ENCODE measurements around the gene CCDC167.

The CCDC167 gene

GRCh38 chr6:37499433-37500293, at the start of gene CCDC167:
Gene CCDC167, minus strand, starts transcription at chr6:37499893. Its CDS starts 30 bp downstream, at chr6:37499863.
- DNase-seq, result peak; percentile 86 to 92

- no peak for DNase-seq
These were observed 49.5 kb upstream of the CCDC167 start for GRCh38 chr6:37549154-37549553.

- no peak for DNase-seq
These were observed 48.5 kb upstream of the CCDC167 start for GRCh38 chr6:37548067-37548674.

GRCh38 chr6:37547564-37548061, 47.9 kb upstream of the CCDC167 start:
- no peak for DNase-seq

GRCh38 chr6:37546141-37546871, 46.6 kb upstream of the CCDC167 start:
- DNase-seq, result no peak

GRCh38 chr6:37544530-37544929, 44.8 kb upstream of the CCDC167 start:
- DNase-seq, result no peak

GRCh38 chr6:37543361-37543760, 43.7 kb upstream of the CCDC167 start:
- no peak for DNase-seq

GRCh38 chr6:37541346-37541745, 41.7 kb upstream of the CCDC167 start:
- no peak for DNase-seq

GRCh38 chr6:37540390-37540789, 40.7 kb upstream of the CCDC167 start:
- DNase-seq, result no peak

- DNase-seq, result no peak
These were observed 40.3 kb upstream of the CCDC167 start for GRCh38 chr6:37540029-37540352.

GRCh38 chr6:37539171-37540028, 39.7 kb upstream of the CCDC167 start:
- DNase-seq, result no peak

GRCh38 chr6:37538107-37538506, 38.4 kb upstream of the CCDC167 start:
- DNase-seq, result no peak

- DNase-seq, result no peak
These were observed 37.9 kb upstream of the CCDC167 start for GRCh38 chr6:37537548-37537947.

GRCh38 chr6:37536491-37537190, 36.9 kb upstream of the CCDC167 start:
- DNase-seq, result no peak

GRCh38 chr6:37535759-37536490, 36.2 kb upstream of the CCDC167 start:
- no peak for DNase-seq

GRCh38 chr6:37535428-37535758, 35.7 kb upstream of the CCDC167 start:
- DNase-seq, result no peak

GRCh38 chr6:37534893-37535292, 35.2 kb upstream of the CCDC167 start:
- DNase-seq, result no peak

GRCh38 chr6:37532122-37532521, 32.4 kb upstream of the CCDC167 start:
- no peak for DNase-seq

- no peak for DNase-seq
These were observed 31.8 kb upstream of the CCDC167 start for GRCh38 chr6:37531437-37532036.

GRCh38 chr6:37531026-37531425, 31.3 kb upstream of the CCDC167 start:
- no peak for DNase-seq

- no peak for DNase-seq
These were observed 30.6 kb upstream of the CCDC167 start for GRCh38 chr6:37530297-37530696.

All from hippocampal formation (tissue), 2 donors.